GM12878 (cell line): Measurements from ENCODE around the gene LCE6A. TPM values are rescaled to one million over a fixed set of nuclear protein-coding genes. Genes with fewer than 3 reads are reported as not detected.

Source experiments
- ATAC-seq: fragments of 200-7000 bp; cut with Tn5 transposase; 3 replicates; pipeline ENCODE4 v1.9.1; 2020; ENCODE audit warnings: mild to moderate bottlenecking, moderate library complexity
- BruUV-seq: library from RNA; stranded (reverse); fragments of 400-500 nt; replicated peaks from 2 replicates; lab custom pipeline; 2021; lab: Mats Ljungman, UMichigan
- CTCF ChIA-PET: fragments of 300-600 bp; sonication (Branson Sonifier 250); formaldehyde crosslinking; extraction: SDS; loops from one replicate; lab custom pipeline; 2021; ENCODE audit warnings: inconsistent platforms; lab: Yijun Ruan, JAX
- POLR2A ChIA-PET: fragments of 350-600 bp; formaldehyde crosslinking; extraction: SDS; loops from one replicate; lab custom pipeline; 2021; ENCODE audit warnings: inconsistent platforms; lab: Charles Lee
- RAD21 ChIA-PET: fragments of 300-600 bp; sonication (Branson Sonifier 250); formaldehyde crosslinking; loops from one replicate; lab custom pipeline; 2023; ENCODE audit warnings: antibody characterized with exemption; ENCODE audit not compliant: unreplicated experiment; lab: Charles Lee
- SMC1A ChIA-PET: fragments of 300-600 bp; sonication (Branson Sonifier 250); formaldehyde crosslinking; loops from one replicate; lab custom pipeline; 2023; ENCODE audit not compliant: unreplicated experiment, uncharacterized antibody; lab: Charles Lee
- DNase-seq: peaks from one replicate; pipeline ENCODE4 v3.0.0-alpha.2; 2011; ENCODE audit warnings: low read depth, low spot score
- FAIRE-seq: peaks from 3 replicates; lab custom pipeline; 2011; peaks lifted over from hg19 to GRCh38; lab: Jason Lieb, UNC
- H2AFZ ChIP-seq: 2 replicates; pipeline ENCODE4 v1.6.0; 2011; ENCODE audit warnings: low read depth, low read length, control low read depth; ENCODE audit not compliant: control insufficient read depth
- H3K27ac ChIP-seq: 2 replicates; pipeline ENCODE4 v1.5.1; 2011; ENCODE audit warnings: control low read depth; ENCODE audit not compliant: control insufficient read depth, insufficient read depth
- H3K27me3 ChIP-seq, 2 experiments: replicated peaks in 1 of 2; 2 replicates each; pipeline versions ENCODE4 v1.6.0 to v1.6.1; 2011; ENCODE audit warnings: low read length in 1 of 2; ENCODE audit not compliant: control insufficient read depth in 2 of 2, insufficient read depth in 2 of 2
- H3K36me3 ChIP-seq, 2 experiments: 2 replicates each; pipeline ENCODE4 v1.5.1; 2011; ENCODE audit warnings: low read length in 1 of 2; ENCODE audit not compliant: control insufficient read depth in 2 of 2, insufficient read depth in 2 of 2
- H3K4me1 ChIP-seq: 2 replicates; pipeline ENCODE4 v1.6.1; 2011; ENCODE audit warnings: mild to moderate bottlenecking, low read length, moderate library complexity, mixed read lengths; ENCODE audit not compliant: control insufficient read depth, insufficient read depth
- H3K4me2 ChIP-seq: 2 replicates; pipeline ENCODE4 v1.6.0; 2011; ENCODE audit warnings: control low read depth; ENCODE audit not compliant: control insufficient read depth, insufficient read depth
- H3K4me3 ChIP-seq: fragments of 200-600 bp; sonication (generic); 2 replicates; pipeline ENCODE4 v1.5.1; 2016
- H3K79me2 ChIP-seq: 2 replicates; pipeline ENCODE4 v1.6.0; 2011; ENCODE audit warnings: low read length; ENCODE audit not compliant: control insufficient read depth, insufficient read depth
- H3K9ac ChIP-seq: 2 replicates; pipeline ENCODE4 v1.8.0; 2011; ENCODE audit warnings: low read length, control low read depth, mixed read lengths; ENCODE audit not compliant: control insufficient read depth, insufficient read depth
- H3K9me3 ChIP-seq: replicated peaks from 3 replicates; pipeline ENCODE4 v1.5.1; 2011; ENCODE audit warnings: mild to moderate bottlenecking, low read length; ENCODE audit not compliant: control insufficient read depth, insufficient read depth
- H4K20me1 ChIP-seq: 2 replicates; pipeline ENCODE4 v1.6.0; 2011; ENCODE audit not compliant: control insufficient read depth, insufficient read depth
- DPF2 ChIP-seq: fragments of 450-650 bp; IDR thresholded peaks from 2 replicates; pipeline ENCODE4 v1.6.1; 2017; ENCODE audit warnings: mild to moderate bottlenecking
- EED ChIP-seq: sonication (generic); IDR thresholded peaks from 2 replicates; pipeline ENCODE4 v1.6.1; 2016; ENCODE audit warnings: antibody characterized with exemption, low read depth
- EGR1 ChIP-seq, 2 experiments: IDR thresholded peaks; 1 replicate in 1 of 2; 2 replicates in 1 of 2; pipeline ENCODE4 v1.6.1; 2011 to 2012; ENCODE audit warnings: low read depth in 2 of 2, low read length in 2 of 2, borderline replicate concordance in 1 of 2, mild to moderate bottlenecking in 1 of 2, moderate library complexity in 1 of 2
- FOS ChIP-seq: IDR thresholded peaks from 3 replicates; pipeline ENCODE4 v1.6.1; 2011; ENCODE audit warnings: borderline replicate concordance; ENCODE audit not compliant: insufficient read length; ENCODE audit errors: extremely low read depth
- GABPA ChIP-seq: IDR thresholded peaks from 2 replicates; pipeline ENCODE4 v1.6.1; 2014; ENCODE audit warnings: antibody characterized with exemption, low read depth, mild to moderate bottlenecking, inconsistent platforms
- GATAD2B ChIP-seq: fragments of 450-650 bp; conservative IDR thresholded peaks from 2 replicates; pipeline ENCODE4 v1.6.1; 2017; ENCODE audit warnings: low read depth, mild to moderate bottlenecking, moderate library complexity
- NR2C2 ChIP-seq: IDR thresholded peaks from 2 replicates; pipeline ENCODE4 v1.6.1; 2011; ENCODE audit warnings: borderline replicate concordance, low read depth; ENCODE audit not compliant: control insufficient read depth, insufficient read length
- NRF1 ChIP-seq: conservative IDR thresholded peaks from 2 replicates; pipeline ENCODE4 v1.6.1; 2011; ENCODE audit warnings: mild to moderate bottlenecking, low read depth, low read length, improper control_type of control experiment
- POU2F2 ChIP-seq: IDR thresholded peaks from 3 replicates; pipeline ENCODE4 v1.6.1; 2011; ENCODE audit warnings: low read depth, mild to moderate bottlenecking, low read length, borderline replicate concordance
- SPI1 ChIP-seq: IDR thresholded peaks from 2 replicates; pipeline ENCODE4 v1.6.1; 2011; ENCODE audit warnings: low read depth, mild to moderate bottlenecking, low read length, moderate library complexity, borderline replicate concordance; ENCODE audit not compliant: insufficient read depth
- SREBF2 ChIP-seq: IDR thresholded peaks from 2 replicates; pipeline ENCODE4 v1.6.1; 2012; ENCODE audit warnings: mild to moderate bottlenecking, low read length
- SRF ChIP-seq, 2 experiments: IDR thresholded peaks; 2 replicates each; pipeline ENCODE4 v1.6.1; 2011; ENCODE audit warnings: low read depth in 2 of 2, low read length in 2 of 2, mild to moderate bottlenecking in 1 of 2, moderate library complexity in 1 of 2
- ZNF384 ChIP-seq: IDR thresholded peaks from 2 replicates; pipeline ENCODE4 v1.6.1; 2012; ENCODE audit warnings: low read depth, mild to moderate bottlenecking, low read length, improper control_type of control experiment, borderline replicate concordance
- WGBS: methylation state at CpG from one replicate; pipeline ENCODE4 v1.1.6; 2016; ENCODE audit warnings: low lambda C conversion rate; ENCODE audit not compliant: insufficient replicate concordance, insufficient coverage; ENCODE audit errors: missing lambda C conversion rate; 5-methylcytosine and 5-hydroxymethylcytosine counted together
- in situ Hi-C: fragments of 300-500 bp; cut with MboI; formaldehyde crosslinking; loops from 9 replicates; pipeline ENCODE4 v1.14.3; 2018; ENCODE audit warnings: mixed read lengths
- intact Hi-C: fragments of 100-400 bp; cut with micrococcal nuclease; formaldehyde crosslinking; loops from one replicate; pipeline ENCODE4 v1.14.2; 2022; ENCODE audit not compliant: unreplicated experiment
- polyA plus RNA-seq, 11 experiments: library from polyadenylated mRNA; depleted of rRNA in 4 of 11; unstranded in 6 of 11; stranded (reverse) in 5 of 11; fragments of >200 nt; fragmentation: Nextera tagmentation in 4 of 11; fragmentation: Illumina TruSeq in 1 of 11; extraction: Ambion mirVana in 4 of 11; extraction: Trizol in 1 of 11; gene quantifications; 1 replicate in 1 of 11; 2 replicates in 10 of 11; pipeline versions ENCODE4 v1.2.1 to v1.2.3, GENCODE V29; 2011 to 2016; ENCODE audit warnings: inconsistent platforms in 2 of 11, missing spikeins in 2 of 11, low read depth in 1 of 11
- total RNA-seq, 4 experiments: library from RNA; depleted of rRNA in 3 of 4; stranded (reverse); fragments of >200 nt in 3 of 4; fragmentation: Illumina TruSeq in 1 of 4; extraction: Trizol in 1 of 4; gene quantifications; 2 replicates each; pipeline versions ENCODE4 v1.2.1 to v1.2.3, GENCODE V29; 2013 to 2021
- TF ChIP-seq, protein P1 (sequence below), 3 experiments: IDR thresholded peaks in 2 of 3; conservative IDR thresholded peaks in 1 of 3; 2 replicates each; pipeline ENCODE4 v1.5.1; 2011; ENCODE audit warnings: low read depth in 3 of 3, low read length in 3 of 3, mild to moderate bottlenecking in 3 of 3, control low read depth in 2 of 3, moderate library complexity in 2 of 3, inconsistent platforms in 1 of 3, mixed read lengths in 1 of 3; ENCODE audit not compliant: control insufficient read depth in 2 of 3, insufficient read depth in 1 of 3; ENCODE audit errors: extremely low read depth in 1 of 3

Gene LCE6A
- total and polyA plus RNA-seq, 10 of the 15 experiments (the other 5 are each of a cell fraction or from before 2014, with no cell fraction given) = 0.45 TPM; not detected in 9

DNA sequence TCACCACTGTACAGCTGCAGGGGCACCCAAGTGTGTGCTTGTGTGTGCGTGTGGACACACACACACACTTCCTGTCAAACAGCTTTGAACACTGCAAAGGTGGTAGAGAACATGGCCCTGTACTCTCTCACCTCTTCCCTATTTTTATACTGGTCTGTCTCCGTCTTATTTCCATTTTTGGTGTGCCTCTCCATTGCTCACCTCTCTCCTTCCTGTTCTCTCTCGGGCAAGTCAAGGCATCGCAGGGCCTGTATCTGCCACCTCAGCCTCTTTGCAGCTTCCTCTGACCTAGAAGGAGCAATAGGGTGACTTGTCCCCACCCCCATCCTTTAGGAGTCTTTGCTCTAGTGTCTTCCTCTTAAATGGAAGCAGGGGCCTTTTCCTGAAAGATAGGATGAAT is 37.7 kb downstream of the LCE6A start:
- RAD21 ChIA-PET = interaction anchor here (0.8 to 1.1 kb wide), 3 partner anchors 28 to 312 kb away, joined by 3 read pairs; partner anchors contain the start of gene IVL
- H2AFZ ChIP-seq = peak overlapping the region; percentile 74
- 0% methylated on average over 4 of the region's 4 CpGs for WGBS
- H3K79me2 ChIP-seq = no peaks in the 10 kb centered on the region
- CTCF ChIA-PET = interaction anchor here (0.8 to 3.4 kb wide), 4 partner anchors 10 to 46 kb away, joined by 6 to 22 read pairs (median 16); no protein-coding TSS in a partner anchor
- TF ChIP-seq SPI1 = 0 out of 2 replicates have a peak, but pooled peaks have one; percentile 13
- TF ChIP-seq SRF (IDR thresholded peaks at IDR 0.05; ENCODE audit: low read depth in 2 of 2, low read length in 2 of 2) = 0 out of 4 replicates have a peak, but pooled peaks of 1 of the 2 experiments have one; percentile 49
- TF ChIP-seq, protein P1, sequence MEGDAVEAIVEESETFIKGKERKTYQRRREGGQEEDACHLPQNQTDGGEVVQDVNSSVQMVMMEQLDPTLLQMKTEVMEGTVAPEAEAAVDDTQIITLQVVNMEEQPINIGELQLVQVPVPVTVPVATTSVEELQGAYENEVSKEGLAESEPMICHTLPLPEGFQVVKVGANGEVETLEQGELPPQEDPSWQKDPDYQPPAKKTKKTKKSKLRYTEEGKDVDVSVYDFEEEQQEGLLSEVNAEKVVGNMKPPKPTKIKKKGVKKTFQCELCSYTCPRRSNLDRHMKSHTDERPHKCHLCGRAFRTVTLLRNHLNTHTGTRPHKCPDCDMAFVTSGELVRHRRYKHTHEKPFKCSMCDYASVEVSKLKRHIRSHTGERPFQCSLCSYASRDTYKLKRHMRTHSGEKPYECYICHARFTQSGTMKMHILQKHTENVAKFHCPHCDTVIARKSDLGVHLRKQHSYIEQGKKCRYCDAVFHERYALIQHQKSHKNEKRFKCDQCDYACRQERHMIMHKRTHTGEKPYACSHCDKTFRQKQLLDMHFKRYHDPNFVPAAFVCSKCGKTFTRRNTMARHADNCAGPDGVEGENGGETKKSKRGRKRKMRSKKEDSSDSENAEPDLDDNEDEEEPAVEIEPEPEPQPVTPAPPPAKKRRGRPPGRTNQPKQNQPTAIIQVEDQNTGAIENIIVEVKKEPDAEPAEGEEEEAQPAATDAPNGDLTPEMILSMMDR (IDR thresholded peaks at IDR 0.05 in 2 of 3, conservative IDR thresholded peaks at IDR 0.05 in 1 of 3; ENCODE audit: control insufficient read depth in 2 of 3, extremely low read depth in 1 of 3, insufficient read depth in 1 of 3, low read depth in 3 of 3, low read length in 3 of 3) = no peak
- no peak for TF ChIP-seq FOS
- TF ChIP-seq GABPA = no peak
- 0 out of 2 replicates have a peak, but pooled peaks have one; percentile 29 for TF ChIP-seq EED
- no peak for TF ChIP-seq GATAD2B
- no peak for TF ChIP-seq NR2C2
- TF ChIP-seq NRF1 = no peak
- TF ChIP-seq POU2F2 = no peak
- no peak for TF ChIP-seq EGR1 (IDR thresholded peaks at IDR 0.05; ENCODE audit: borderline replicate concordance in 1 of 2, low read depth in 2 of 2, low read length in 2 of 2)
- TF ChIP-seq DPF2 = no peak
- TF ChIP-seq ZNF384 = no peak
- no peak for TF ChIP-seq SREBF2
- no peaks in the 10 kb centered on the region for H3K36me3 ChIP-seq
- peak overlapping the region; percentile 57 for H3K27ac ChIP-seq
- peaks cover 39% of the 10 kb centered on the region for H3K4me1 ChIP-seq
- no TSS peak for BruUV-seq
- H4K20me1 ChIP-seq = no peaks in the 10 kb centered on the region
- no peak for DNase-seq
- H3K27me3 ChIP-seq = no peaks in the 10 kb centered on the region
- no peak overlapping the region for H3K4me3 ChIP-seq
- H3K4me2 ChIP-seq = peak overlapping the region; percentile 60
- FAIRE-seq = no peak
- no peaks in the 10 kb centered on the region for H3K9me3 ChIP-seq
- in situ Hi-C loops (no loop called here), intact Hi-C loops (no loop called here)
- POLR2A ChIA-PET = no interaction called here
- peak; percentile 29; the same call in 2 of the 3 replicates for ATAC-seq
- SMC1A ChIA-PET = interaction anchor here (0.7 kb wide), 1 partner anchor 45 kb away, joined by 3 read pairs; no protein-coding TSS in a partner anchor
- peak overlapping the region; percentile 0; the same call in 1 of the 2 replicates for H3K9ac ChIP-seq
